SU-DHL-6 (cell line): ENCODE results near the gene VWA7.

Source experiments
- H2AFZ ChIP-seq: fragments of 200-600 bp; sonication (generic); 2 replicates; pipeline ENCODE4 v1.6.1; 2014; ENCODE audit warnings: low read depth, mild to moderate bottlenecking, moderate library complexity, mixed read lengths, antibody characterized with exemption, low read length; ENCODE audit not compliant: severe bottlenecking
- H3F3A ChIP-seq: fragments of 200-600 bp; shearing (Covaris generic); 2 replicates; pipeline ENCODE4 v1.6.0; 2016; ENCODE audit warnings: antibody characterized with exemption, mild to moderate bottlenecking; ENCODE audit not compliant: insufficient read depth
- H3K27ac ChIP-seq: fragments of 200-600 bp; sonication (generic); 2 replicates; pipeline ENCODE4 v1.5.1; 2016; ENCODE audit warnings: low read depth, mild to moderate bottlenecking, low read length, moderate library complexity, mixed read lengths
- H3K27me3 ChIP-seq: fragments of 200-600 bp; sonication (generic), shearing (Covaris generic); 2 replicates; pipeline ENCODE4 v1.6.0; 2014; ENCODE audit warnings: mild to moderate bottlenecking, low read length
- H3K36me3 ChIP-seq: fragments of 200-600 bp; sonication (generic); 2 replicates; pipeline ENCODE4 v1.6.1; 2014; ENCODE audit warnings: mild to moderate bottlenecking, low read length, mixed read lengths
- H3K4me2 ChIP-seq: fragments of 300-600, 200-600 bp; shearing (Covaris generic), sonication (generic); 2 replicates; pipeline ENCODE4 v1.6.0; 2014; ENCODE audit warnings: low read length, low read depth, mild to moderate bottlenecking; ENCODE audit not compliant: poor library complexity, severe bottlenecking
- H3K4me3 ChIP-seq: fragments of 200-600 bp; sonication (generic); 2 replicates; pipeline ENCODE4 v1.5.1; 2014; ENCODE audit warnings: antibody characterized with exemption, low read length, mild to moderate bottlenecking, mixed read lengths; ENCODE audit not compliant: insufficient read depth, poor library complexity, severe bottlenecking
- H3K79me2 ChIP-seq: fragments of 200-600 bp; sonication (generic); 2 replicates; pipeline ENCODE4 v1.6.1; 2014; ENCODE audit warnings: mild to moderate bottlenecking, low read length, moderate library complexity; ENCODE audit not compliant: insufficient read depth
- H3K9ac ChIP-seq: fragments of 200-600 bp; sonication (generic); 2 replicates; pipeline ENCODE4 v1.7.0; 2014; ENCODE audit warnings: mild to moderate bottlenecking, low read length
- H3K9me2 ChIP-seq: fragments of 200-600 bp; sonication (generic); replicated peaks from 2 replicates; pipeline ENCODE4 v1.6.1; 2014; ENCODE audit warnings: low read length; ENCODE audit not compliant: insufficient read depth
- H3K9me3 ChIP-seq: fragments of 200-600 bp; sonication (generic); 2 replicates; pipeline ENCODE4 v1.6.1; 2014; ENCODE audit warnings: low read length, mixed read lengths; ENCODE audit not compliant: insufficient read depth
- H4K20me1 ChIP-seq: fragments of 200-600 bp; sonication (generic); 2 replicates; pipeline ENCODE4 v1.6.1; 2014; ENCODE audit warnings: low read depth, mild to moderate bottlenecking, antibody characterized with exemption, low read length, moderate library complexity, mixed read lengths
- CTCF ChIP-seq: fragments of 200-600 bp; sonication (generic); IDR thresholded peaks from one replicate; pipeline ENCODE4 v1.5.1; 2017; ENCODE audit warnings: antibody characterized with exemption, mild to moderate bottlenecking, low read length, moderate library complexity; ENCODE audit not compliant: insufficient read depth, poor library complexity, severe bottlenecking
- EZH2phosphoT487 ChIP-seq: fragments of 200-600 bp; sonication (generic), shearing (Covaris generic); conservative IDR thresholded peaks from 2 replicates; pipeline ENCODE4 v1.6.1; 2018; ENCODE audit warnings: mild to moderate bottlenecking, antibody characterized with exemption, low read length, moderate library complexity, mixed read lengths

Gene VWA7

GRCh38 chr6:31776485-31776988 is 591 bp downstream of the VWA7 start:
- H3K9ac ChIP-seq: no peak overlapping the region
- no peaks in the 10 kb centered on the region; the same call in 1 of the 2 replicates for H3F3A ChIP-seq
- H3K9me2 ChIP-seq: no peaks in the 10 kb centered on the region
- TF ChIP-seq EZH2phosphoT487 (no peak), CTCF (no peak)
- H3K9me3 ChIP-seq: no peaks in the 10 kb centered on the region
- no peak overlapping the region for H2AFZ ChIP-seq
- H3K27ac ChIP-seq: no peak overlapping the region
- no peaks in the 10 kb centered on the region for H3K27me3 ChIP-seq
- H4K20me1 ChIP-seq: no peaks in the 10 kb centered on the region
- H3K79me2 ChIP-seq: no peaks in the 10 kb centered on the region
- H3K4me2 ChIP-seq: no peak overlapping the region
- H3K4me3 ChIP-seq: no peak overlapping the region
- no peaks in the 10 kb centered on the region for H3K36me3 ChIP-seq

GRCh38 chr6:31775633-31776484 is 1.3 kb downstream of the VWA7 start:
- Histone ChIP-seq H3K4me2 (no peak overlapping the region), H3K27ac (no peak overlapping the region)
- TF ChIP-seq EZH2phosphoT487: no peak
- TF ChIP-seq CTCF: no peak

GRCh38 chr6:31775184-31775583 is 1.9 kb downstream of the VWA7 start:
- H3F3A ChIP-seq: no peaks in the 10 kb centered on the region; the same call in 1 of the 2 replicates
- TF ChIP-seq CTCF: no peak
- no peak for TF ChIP-seq EZH2phosphoT487
- no peak overlapping the region for H2AFZ ChIP-seq
- no peaks in the 10 kb centered on the region for H3K9me2 ChIP-seq
- H3K9me3 ChIP-seq: no peaks in the 10 kb centered on the region
- H3K4me2 ChIP-seq: no peak overlapping the region
- H3K27ac ChIP-seq: no peak overlapping the region
- H3K79me2 ChIP-seq: no peaks in the 10 kb centered on the region
- H3K36me3 ChIP-seq: no peaks in the 10 kb centered on the region
- no peak overlapping the region for H3K9ac ChIP-seq
- H3K4me3 ChIP-seq: no peak overlapping the region
- H4K20me1 ChIP-seq: no peaks in the 10 kb centered on the region
- H3K27me3 ChIP-seq: no peaks in the 10 kb centered on the region

More at GRCh38 chr6:31775633-31776484, 1.3 kb downstream of the VWA7 start:
- no peaks in the 10 kb centered on the region for H4K20me1 ChIP-seq
- no peak overlapping the region for H3K9ac ChIP-seq
- H2AFZ ChIP-seq: no peak overlapping the region
- H3F3A ChIP-seq: no peaks in the 10 kb centered on the region; the same call in 1 of the 2 replicates
- no peaks in the 10 kb centered on the region for H3K79me2 ChIP-seq
- no peaks in the 10 kb centered on the region for H3K27me3 ChIP-seq
- no peaks in the 10 kb centered on the region for H3K36me3 ChIP-seq
- no peaks in the 10 kb centered on the region for H3K9me3 ChIP-seq
- no peaks in the 10 kb centered on the region for H3K9me2 ChIP-seq
- no peak overlapping the region for H3K4me3 ChIP-seq
